Activated CD4-positive, alpha-beta T cell treated with anti-CD3 and anti-CD28 coated beads for 36 hours (primary cell): Measurements from ENCODE around the gene NIBAN1. TPM values are rescaled to one million over a fixed set of nuclear protein-coding genes. Genes with fewer than 3 reads are reported as not detected.
"Not testable (repeated sequence)": the region's sequence is repeated elsewhere in the genome, so short reads cannot be mapped to it uniquely, and the experiment has no call there.

ENCODE experiments used
- ATAC-seq: fragments of 200-7000 bp; cut with Tn5 transposase; one replicate; pipeline ENCODE4 v1.10.0; 2021; ENCODE audit warnings: mild to moderate bottlenecking, moderate library complexity
- CTCF ChIA-PET: fragments of 350-600 bp; sonication (Branson Sonifier 250); formaldehyde crosslinking; loops from one replicate; lab custom pipeline; 2021; ENCODE audit warnings: antibody characterized with exemption; lab: Charles Lee
- POLR2A ChIA-PET: fragments of 350-600 bp; sonication (Branson Sonifier 250); formaldehyde crosslinking; loops from one replicate; lab custom pipeline; 2021; ENCODE audit warnings: antibody characterized with exemption, inconsistent platforms; lab: Charles Lee
- DNase-seq: peaks from one replicate; pipeline ENCODE4 v3.0.0-alpha.2; 2020
- H3K27ac Mint-ChIP-seq: one replicate; pipeline ENCODE4 v1.8.0; 2021; ENCODE audit warnings: mixed read lengths
- H3K27me3 Mint-ChIP-seq: one replicate; pipeline ENCODE4 v1.8.0; 2021; ENCODE audit warnings: mixed read lengths
- H3K36me3 Mint-ChIP-seq: one replicate; pipeline ENCODE4 v1.8.0; 2021; ENCODE audit warnings: low read depth, mixed read lengths
- H3K4me1 Mint-ChIP-seq: one replicate; pipeline ENCODE4 v1.8.0; 2021; ENCODE audit warnings: mixed read lengths
- H3K4me3 Mint-ChIP-seq: one replicate; pipeline ENCODE4 v1.8.0; 2021; ENCODE audit warnings: mild to moderate bottlenecking, moderate library complexity, mixed read lengths
- H3K9me3 Mint-ChIP-seq: one replicate; pipeline ENCODE4 v1.8.0; 2021; ENCODE audit warnings: low read depth, mixed read lengths
- intact Hi-C, 2 experiments: fragments of 100-400 bp; cut with DNase I in 1 of 2; cut with micrococcal nuclease in 1 of 2; formaldehyde crosslinking; loops; one replicate each; pipeline versions ENCODE4 v1.14.2 to v1.15.1; 2022 to 2024; cut with DNase I, micrococcal nuclease
- total RNA-seq, 2 experiments: library from RNA; stranded (reverse); gene quantifications; one replicate each; pipeline ENCODE4 v1.2.3, GENCODE V29; 2021

The NIBAN1 gene
- total RNA-seq, 2 experiments from 2014 or later, result 18.6 to 19.7 TPM

DNA sequence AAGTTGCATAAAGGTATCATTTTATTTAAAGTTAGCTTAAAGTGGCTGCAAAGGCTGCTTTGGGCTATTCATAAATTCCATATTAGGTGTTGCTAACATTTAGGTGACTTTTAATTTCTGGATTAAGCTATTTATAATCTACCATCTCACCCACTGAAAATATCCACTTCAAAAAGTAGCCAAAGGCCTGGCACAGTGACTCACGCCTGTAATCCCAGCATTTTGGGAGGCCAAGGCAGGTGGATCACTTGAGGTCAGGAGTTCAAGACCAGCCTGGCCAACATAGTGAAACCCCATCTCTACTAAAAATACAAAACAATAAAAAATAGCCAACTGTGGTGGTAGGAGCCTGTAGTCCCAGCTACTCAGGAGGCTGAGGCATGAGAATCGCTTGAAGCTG is 16.4 kb downstream of the NIBAN1 start:
- POLR2A ChIA-PET, DNase-seq, H3K36me3 Mint-ChIP-seq, ATAC-seq, H3K27me3 Mint-ChIP-seq, H3K27ac Mint-ChIP-seq, H3K4me3 Mint-ChIP-seq, H3K9me3 Mint-ChIP-seq: not testable (repeated sequence)
- intact Hi-C loops, result loop anchor here in 1 of 2 experiments (2.0 kb wide), 1 partner anchor 15 kb away; no protein-coding TSS in a partner anchor
- CTCF ChIA-PET, result interaction anchor here (0.7 to 2.2 kb wide), 5 partner anchors 23 to 243 kb away, joined by 3 to 9 read pairs (median 4); no protein-coding TSS in a partner anchor
- peaks cover 20% of the 10 kb centered on the region for H3K4me1 Mint-ChIP-seq

DNA sequence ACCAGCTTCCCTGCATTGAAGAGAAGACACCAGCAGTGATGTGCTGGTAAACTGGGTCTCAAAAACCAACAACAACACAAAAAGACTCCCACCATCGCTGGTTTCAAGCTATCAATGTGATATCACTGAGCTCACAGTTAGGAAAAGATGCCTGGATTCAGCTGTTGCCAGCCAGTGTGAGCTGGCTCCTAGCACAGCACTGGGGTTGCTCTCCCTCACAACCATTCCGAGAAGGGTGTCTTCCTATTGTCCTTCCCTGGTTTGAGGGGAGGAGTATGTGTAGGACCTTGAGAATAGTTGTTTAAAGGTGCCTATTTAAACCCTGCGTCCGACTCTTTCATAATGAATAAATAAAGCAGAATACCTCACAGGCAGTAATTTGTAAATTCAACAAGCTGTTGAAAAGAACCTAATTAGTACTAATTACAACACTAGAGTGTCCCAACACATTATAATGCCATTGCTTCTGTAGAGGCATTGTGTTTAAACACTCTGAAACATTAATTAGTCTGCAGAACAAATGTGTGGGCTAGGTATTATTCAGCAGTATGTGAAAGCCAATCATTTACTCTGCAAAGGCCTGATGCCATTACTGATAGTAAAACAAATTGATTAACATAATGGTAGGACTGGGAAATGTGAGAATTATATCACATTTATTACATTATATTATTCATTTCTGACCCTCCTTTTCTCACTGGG is 17.2 kb downstream of the NIBAN1 start:
- Mint-ChIP-seq H3K27ac (no peak overlapping the region), H3K4me1 (peaks cover 20% of the 10 kb centered on the region), H3K36me3 (no peaks in the 10 kb centered on the region), H3K27me3 (no peaks in the 10 kb centered on the region), H3K4me3 (no peak overlapping the region), H3K9me3 (no peaks in the 10 kb centered on the region)
- POLR2A ChIA-PET, result no interaction called here
- ATAC-seq, result no peak
- intact Hi-C loops, result loop anchor here in 1 of 2 experiments (2.0 kb wide), 1 partner anchor 16 kb away; no protein-coding TSS in a partner anchor
- DNase-seq, result no peak
- CTCF ChIA-PET, result interaction anchor here (0.7 to 2.2 kb wide), 5 partner anchors 14 to 244 kb away, joined by 3 to 9 read pairs (median 4); no protein-coding TSS in a partner anchor

DNA sequence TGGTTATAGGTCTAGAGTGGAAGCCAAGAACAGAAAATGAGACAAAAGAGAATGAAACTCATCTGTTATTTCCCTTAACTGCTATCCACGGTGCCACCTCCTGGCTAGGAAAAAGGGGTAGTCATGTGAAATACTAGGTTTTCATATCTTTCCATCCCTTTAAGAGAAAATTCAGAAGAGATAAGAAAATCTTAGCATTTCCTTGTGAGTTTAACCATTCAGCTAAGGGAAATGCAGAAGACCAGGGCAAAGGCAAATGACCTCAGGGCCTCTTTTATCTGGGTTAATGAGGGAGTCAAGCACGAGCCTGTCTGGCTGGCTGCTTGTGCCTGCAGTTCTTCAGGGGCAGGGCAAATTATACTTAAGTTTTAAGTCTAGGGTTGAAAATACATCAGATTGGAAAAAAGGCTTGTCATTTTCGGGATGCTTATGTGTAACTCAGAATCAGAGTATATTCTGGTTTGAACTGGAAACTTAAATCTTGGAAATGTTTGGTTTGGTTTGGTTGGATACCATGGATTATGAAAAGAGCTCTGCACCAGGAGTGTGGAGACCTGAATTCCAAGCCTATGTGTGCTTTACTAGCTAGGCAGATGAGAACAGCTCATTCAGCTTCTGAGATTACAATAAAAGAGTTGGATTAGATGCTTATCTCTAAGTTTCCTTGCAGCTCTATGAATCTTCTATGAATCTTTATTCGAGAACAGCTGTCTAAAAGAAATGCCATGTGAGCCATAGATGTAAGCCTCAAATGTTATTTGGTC is 19.9 kb downstream of the NIBAN1 start:
- ChIA-PET POLR2A (no interaction called here), CTCF (interaction anchor here (1.0 kb wide), 1 partner anchor 11 kb away, joined by 3 read pairs; no protein-coding TSS in a partner anchor)
- H3K36me3 Mint-ChIP-seq, result no peaks in the 10 kb centered on the region
- H3K27ac Mint-ChIP-seq, result peak overlapping the region; percentile 65
- DNase-seq (no peak), ATAC-seq (peak; percentile 29)
- H3K9me3 Mint-ChIP-seq, result no peaks in the 10 kb centered on the region
- intact Hi-C loops, result no loop called here
- H3K4me3 Mint-ChIP-seq, result peak overlapping the region; percentile 40
- H3K4me1 Mint-ChIP-seq, result peaks cover 20% of the 10 kb centered on the region
- H3K27me3 Mint-ChIP-seq, result no peaks in the 10 kb centered on the region

DNA sequence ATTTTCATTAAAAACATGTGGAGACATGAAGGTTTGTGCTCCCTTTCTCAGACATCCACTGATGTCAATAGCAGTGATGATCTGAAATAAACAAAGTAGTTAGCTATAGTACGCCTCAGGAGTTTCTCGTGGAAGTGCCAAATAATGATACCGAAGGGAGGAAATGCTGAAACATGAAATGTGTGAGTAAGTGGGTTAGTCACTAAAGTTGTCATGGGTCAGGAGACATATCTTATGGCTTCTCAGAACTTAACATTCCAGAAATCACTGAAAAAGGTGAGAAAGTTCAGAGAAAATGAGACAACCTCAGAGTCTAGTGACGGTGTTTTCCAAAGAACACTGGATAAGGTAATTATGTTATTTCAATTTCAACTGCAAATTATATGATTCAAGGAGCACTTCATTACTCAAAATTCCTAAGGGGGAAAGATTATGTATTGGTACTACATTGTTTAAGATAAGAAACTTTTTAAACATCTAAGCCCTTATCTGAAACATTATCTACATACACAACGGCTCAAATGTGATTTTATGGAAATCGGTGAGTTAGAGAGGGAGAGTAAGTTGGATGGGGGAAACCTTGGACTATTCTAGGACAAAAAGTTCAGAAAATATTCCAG is 20.6 kb downstream of the NIBAN1 start:
- no peaks in the 10 kb centered on the region for H3K9me3 Mint-ChIP-seq
- intact Hi-C loops, result loop anchor here (1.0 to 2.0 kb wide), 4 partner anchors 11 to 71 kb away; no protein-coding TSS in a partner anchor
- no peaks in the 10 kb centered on the region for H3K27me3 Mint-ChIP-seq
- peak overlapping the region; percentile 40 for H3K4me3 Mint-ChIP-seq
- ATAC-seq (peak; percentile 88), DNase-seq (no peak)
- H3K27ac Mint-ChIP-seq, result peak overlapping the region; percentile 65
- no peaks in the 10 kb centered on the region for H3K36me3 Mint-ChIP-seq
- ChIA-PET CTCF (interaction anchor here (1.0 to 1.2 kb wide), 2 partner anchors 11 to 12 kb away, joined by 3 to 4 read pairs; no protein-coding TSS in a partner anchor), POLR2A (interaction anchor here (0.5 kb wide), 1 partner anchor 21 kb away, joined by 3 read pairs; the partner anchor contains the start of gene NIBAN1)
- H3K4me1 Mint-ChIP-seq, result peaks cover 20% of the 10 kb centered on the region

DNA sequence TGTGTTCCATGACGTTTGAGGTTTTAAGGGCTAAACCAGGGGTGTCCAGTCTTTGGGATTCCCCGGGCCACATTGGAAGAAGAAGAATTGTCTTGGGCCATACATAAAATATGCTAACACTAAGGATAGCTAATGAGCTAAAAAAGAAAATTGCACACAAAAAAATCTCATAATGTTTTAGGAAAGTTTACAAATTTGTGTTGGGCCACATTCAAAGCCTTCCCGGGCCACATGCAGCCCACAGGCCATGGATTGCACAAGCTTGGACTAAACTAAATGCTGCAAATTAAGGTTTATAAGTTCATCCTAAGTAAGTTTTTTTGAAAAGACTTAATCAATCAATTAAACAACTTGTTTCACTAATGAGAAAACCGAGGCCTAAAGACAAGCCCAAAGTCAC is 21.9 kb downstream of the NIBAN1 start:
- H3K4me1 Mint-ChIP-seq, result peaks cover 20% of the 10 kb centered on the region
- ATAC-seq (no peak), DNase-seq (no peak)
- no peaks in the 10 kb centered on the region for H3K27me3 Mint-ChIP-seq
- no peaks in the 10 kb centered on the region for H3K36me3 Mint-ChIP-seq
- H3K9me3 Mint-ChIP-seq, result no peaks in the 10 kb centered on the region
- H3K4me3 Mint-ChIP-seq, result no peak overlapping the region
- H3K27ac Mint-ChIP-seq, result no peak overlapping the region
- ChIA-PET POLR2A (no interaction called here), CTCF (interaction anchor here (1.2 to 1.3 kb wide), 2 partner anchors 10 to 29 kb away, joined by 3 to 4 read pairs; no protein-coding TSS in a partner anchor)
- intact Hi-C loops, result loop anchor here in 1 of 2 experiments (2.0 kb wide), 2 partner anchors 20 to 70 kb away; no protein-coding TSS in a partner anchor

DNA sequence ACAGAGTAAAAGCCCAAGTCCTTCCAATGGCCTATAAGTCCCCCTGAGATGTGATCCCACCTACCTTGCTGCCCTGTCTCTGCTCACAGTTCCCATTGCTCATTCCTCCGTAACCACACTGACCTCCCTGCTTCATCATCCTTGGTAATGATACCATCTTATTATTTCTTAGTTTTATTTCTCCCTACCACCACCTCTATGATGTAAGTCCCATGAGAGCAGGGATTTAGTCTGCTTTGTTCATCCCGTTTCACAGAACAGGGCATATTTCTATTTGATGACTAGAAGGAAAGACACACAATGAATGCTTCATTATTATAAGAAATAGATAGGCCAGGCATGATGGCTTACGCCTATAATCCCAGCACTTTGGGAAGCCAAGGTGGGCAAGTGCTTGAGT is 22.5 kb downstream of the NIBAN1 start:
- Mint-ChIP-seq H3K4me3 (no peak overlapping the region), H3K9me3 (no peaks in the 10 kb centered on the region), H3K4me1 (peaks cover 21% of the 10 kb centered on the region), H3K36me3 (peaks cover 2% of the 10 kb centered on the region), H3K27me3 (no peaks in the 10 kb centered on the region), H3K27ac (no peak overlapping the region)
- ATAC-seq (no peak), DNase-seq (no peak)
- ChIA-PET CTCF (no interaction called here), POLR2A (no interaction called here)
- intact Hi-C loops, result loop anchor here in 1 of 2 experiments (2.0 kb wide), 2 partner anchors 21 to 69 kb away; no protein-coding TSS in a partner anchor

DNA sequence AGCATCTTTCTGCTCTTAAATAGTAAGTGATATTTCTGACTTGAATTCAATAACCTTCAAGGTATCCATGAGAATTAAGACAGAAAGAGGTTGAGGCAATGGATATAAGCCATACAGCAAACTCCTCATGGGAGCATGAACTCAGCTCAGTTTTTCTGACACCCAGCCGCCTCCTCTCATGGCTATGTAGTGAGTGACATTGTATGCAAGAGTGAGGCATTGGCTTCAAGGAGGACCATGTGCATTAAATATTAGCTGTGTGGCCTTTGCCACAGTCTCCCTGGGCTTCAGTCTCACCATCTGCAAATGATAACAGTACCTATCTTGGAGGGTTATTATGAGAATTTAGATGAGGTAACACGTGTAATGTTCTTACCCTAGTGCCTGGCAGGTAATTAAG is 23.4 kb downstream of the NIBAN1 start:
- no peak overlapping the region for H3K4me3 Mint-ChIP-seq
- intact Hi-C loops, result no loop called here
- POLR2A ChIA-PET, result no interaction called here
- DNase-seq, result no peak
- no peaks in the 10 kb centered on the region for H3K27me3 Mint-ChIP-seq
- no peak overlapping the region for H3K27ac Mint-ChIP-seq
- peaks cover 5% of the 10 kb centered on the region for H3K36me3 Mint-ChIP-seq
- H3K9me3 Mint-ChIP-seq, result no peaks in the 10 kb centered on the region
- CTCF ChIA-PET, result interaction anchor here (1.5 kb wide), 2 partner anchors 11 to 30 kb away, joined by 3 to 4 read pairs; no protein-coding TSS in a partner anchor
- ATAC-seq, result no peak
- H3K4me1 Mint-ChIP-seq, result peaks cover 26% of the 10 kb centered on the region

DNA sequence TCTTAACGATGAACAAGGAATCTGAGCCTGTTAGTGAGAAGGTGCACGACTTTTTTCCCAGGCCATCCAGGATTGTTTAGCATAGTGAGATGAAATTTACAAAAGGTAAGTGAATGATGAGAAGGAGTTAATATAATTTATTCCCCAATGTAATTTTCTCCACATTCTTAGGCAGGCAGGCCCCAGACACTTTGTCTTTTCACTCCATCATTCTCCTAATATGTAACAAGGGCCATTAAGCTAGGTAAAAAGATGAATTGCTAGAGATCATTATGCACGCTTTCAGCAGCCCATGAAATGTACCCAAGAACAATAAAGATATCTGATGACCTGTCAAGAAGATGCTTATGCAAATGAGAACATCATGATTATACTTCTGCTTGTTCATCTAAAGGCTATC is 24.1 kb downstream of the NIBAN1 start:
- DNase-seq, result no peak
- Mint-ChIP-seq H3K9me3 (no peaks in the 10 kb centered on the region), H3K4me1 (peaks cover 32% of the 10 kb centered on the region), H3K36me3 (peaks cover 5% of the 10 kb centered on the region), H3K27ac (no peak overlapping the region), H3K27me3 (no peaks in the 10 kb centered on the region), H3K4me3 (no peak overlapping the region)
- ChIA-PET CTCF (interaction anchor here (1.5 kb wide), 2 partner anchors 12 to 31 kb away, joined by 3 to 4 read pairs; no protein-coding TSS in a partner anchor), POLR2A (no interaction called here)
- intact Hi-C loops, result no loop called here
- ATAC-seq, result no peak

DNA sequence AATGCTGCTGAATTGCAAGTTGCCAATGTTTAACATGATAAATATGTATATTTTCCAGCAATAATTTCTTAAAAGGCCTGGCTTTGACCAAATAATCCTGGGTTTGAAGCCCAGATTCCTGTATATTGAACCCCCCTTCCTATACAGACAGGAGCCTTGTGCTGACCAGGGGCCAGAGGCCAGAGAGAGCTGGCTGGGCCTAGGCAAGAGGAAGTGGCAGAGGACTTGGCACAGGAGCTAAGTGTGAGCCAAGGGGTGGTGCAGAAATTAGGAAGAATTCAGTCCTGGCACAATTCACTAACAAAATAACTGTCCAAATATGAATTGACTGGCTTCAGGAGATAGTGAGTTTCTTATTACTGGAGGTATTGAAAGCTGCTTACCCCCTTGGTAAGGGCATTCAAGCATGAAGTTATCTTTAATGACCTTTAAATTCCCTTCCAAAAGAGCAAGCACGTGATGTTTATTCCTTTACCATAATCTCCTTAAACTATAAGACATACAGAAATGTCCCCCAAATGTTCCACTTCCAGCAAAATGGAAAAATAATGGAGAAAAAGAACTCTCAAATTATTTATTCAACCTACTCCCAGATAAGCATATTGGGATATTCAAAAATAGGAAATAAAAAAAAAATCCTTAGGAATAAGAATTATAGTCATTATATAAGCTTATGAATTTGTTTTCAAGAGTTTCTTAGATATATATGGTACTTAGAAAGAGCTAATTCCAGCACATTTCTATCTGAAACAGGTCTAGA is 26.6 kb downstream of the NIBAN1 start:
- Mint-ChIP-seq H3K27me3 (no peaks in the 10 kb centered on the region), H3K27ac (no peak overlapping the region), H3K4me3 (no peak overlapping the region), H3K9me3 (no peaks in the 10 kb centered on the region), H3K4me1 (peaks cover 16% of the 10 kb centered on the region), H3K36me3 (peaks cover 5% of the 10 kb centered on the region)
- CTCF ChIA-PET, result interaction anchor here (0.6 kb wide), 1 partner anchor 37 kb away, joined by 3 read pairs; no protein-coding TSS in a partner anchor
- ATAC-seq (no peak), DNase-seq (no peak)
- intact Hi-C loops, result no loop called here
- POLR2A ChIA-PET, result no interaction called here

DNA sequence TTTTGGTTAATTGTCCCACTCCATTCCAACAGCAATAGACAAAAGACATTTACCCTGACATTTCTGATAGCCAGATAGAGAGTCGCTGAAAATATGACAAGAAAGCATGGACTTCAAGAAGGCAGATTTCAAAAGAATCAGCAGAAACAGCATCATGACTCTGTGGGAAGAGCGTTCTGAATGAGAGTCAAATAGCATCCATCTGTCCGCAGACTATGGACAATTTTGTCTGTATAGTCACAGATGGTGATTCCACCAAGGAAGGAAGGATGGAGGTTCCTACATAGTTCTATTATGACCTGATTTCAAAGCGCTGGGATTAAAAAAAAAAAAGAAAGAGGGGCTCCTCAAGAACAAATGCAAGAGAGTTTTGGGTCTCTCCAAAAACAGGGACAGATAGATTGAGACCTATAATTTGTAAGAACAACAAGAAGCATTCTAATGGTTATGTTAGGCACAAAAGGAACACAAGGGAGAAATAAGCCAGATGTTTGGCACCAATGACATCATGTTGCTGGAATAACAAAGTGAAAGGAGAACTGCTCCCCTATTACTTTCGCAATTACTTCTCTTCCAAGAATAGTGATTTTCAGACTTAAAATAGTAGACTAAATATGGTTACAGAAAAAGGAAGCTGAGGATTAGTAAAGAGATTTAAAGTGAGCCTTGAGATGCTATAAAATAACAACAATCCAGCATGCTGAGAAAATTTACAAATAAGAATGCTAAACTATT is 28.5 kb downstream of the NIBAN1 start:
- ChIA-PET CTCF (no interaction called here), POLR2A (no interaction called here)
- Mint-ChIP-seq H3K27me3 (no peaks in the 10 kb centered on the region), H3K9me3 (no peaks in the 10 kb centered on the region), H3K4me3 (no peak overlapping the region), H3K4me1 (peaks cover 30% of the 10 kb centered on the region), H3K36me3 (peaks cover 5% of the 10 kb centered on the region), H3K27ac (no peak overlapping the region)
- DNase-seq (no peak), ATAC-seq (no peak)
- intact Hi-C loops, result no loop called here
